ENCODE data around the gene EML6. TPM values are rescaled to one million over a fixed set of nuclear protein-coding genes. Genes with fewer than 3 reads are reported as not detected.
A peak's percentile ranks its signal among the peaks of the same experiment; 100 is the strongest.

Gene EML6
- polyA plus RNA-seq, 2 of the 4 experiments (the other 2 are of a cell fraction), result 1.4 to 1.5 TPM

DNA sequence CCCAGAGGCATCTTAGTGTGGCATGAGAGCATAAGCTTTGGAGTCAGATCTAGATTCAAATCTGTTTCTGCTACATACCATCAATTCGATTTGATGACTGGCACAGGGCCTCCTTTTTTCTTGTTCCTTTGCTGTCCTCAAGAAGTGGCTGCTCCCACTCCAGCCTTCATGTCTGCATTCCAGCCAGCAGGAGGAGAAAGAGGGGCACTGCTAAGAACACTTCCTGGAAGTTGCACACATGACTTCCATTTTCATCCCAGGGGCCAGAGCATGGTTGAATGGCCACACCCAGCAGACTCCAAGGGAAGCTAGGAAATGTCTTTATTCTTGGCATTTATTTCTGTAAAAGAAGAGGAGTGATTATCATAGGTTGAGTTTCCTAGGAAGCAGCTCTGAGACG lies 50.4 kb downstream of the EML6 start:
- no peak overlapping the region for H3K4me2 ChIP-seq
- H3K9me3 ChIP-seq, result peaks cover 16% of the 10 kb centered on the region; the same call in 2 of the 3 replicates
- H3K27ac ChIP-seq, result no peak overlapping the region
- H3K4me1 ChIP-seq, result peaks cover 12% of the 10 kb centered on the region; the same call in 2 of the 3 replicates
- FAIRE-seq (no peak), ATAC-seq (peak; percentile 69 to 91; a peak in 4 of 6 replicates), DNase-seq (ENCODE audit: low read depth in 1 of 2, low spot score in 1 of 2) (peak in 1 of 2 experiments; percentile 61)
- H3K4me3 ChIP-seq, result no peak overlapping the region
- ChIA-PET POLR2A (no interaction called here), CTCF (interaction anchor here (0.9 to 1.7 kb wide), 3 partner anchors 10 to 65 kb away, joined by 3 to 7 read pairs (median 5); no protein-coding TSS in a partner anchor)
- TF ChIP-seq, protein P1, sequence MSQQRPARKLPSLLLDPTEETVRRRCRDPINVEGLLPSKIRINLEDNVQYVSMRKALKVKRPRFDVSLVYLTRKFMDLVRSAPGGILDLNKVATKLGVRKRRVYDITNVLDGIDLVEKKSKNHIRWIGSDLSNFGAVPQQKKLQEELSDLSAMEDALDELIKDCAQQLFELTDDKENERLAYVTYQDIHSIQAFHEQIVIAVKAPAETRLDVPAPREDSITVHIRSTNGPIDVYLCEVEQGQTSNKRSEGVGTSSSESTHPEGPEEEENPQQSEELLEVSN (IDR thresholded peaks at IDR 0.05; ENCODE audit: borderline replicate concordance, low read depth), result no peak
- TF ChIP-seq RAD21 (conservative IDR thresholded peaks at IDR 0.05 in 1 of 2, IDR thresholded peaks at IDR 0.05 in 1 of 2), result 0 out of 5 replicates have a peak, but pooled peaks of 1 of the 2 experiments have one; percentile 10
- WGBS (ENCODE audit: missing lambda C conversion rate), result 44% methylated on average over 2 of the region's 2 CpGs

DNA sequence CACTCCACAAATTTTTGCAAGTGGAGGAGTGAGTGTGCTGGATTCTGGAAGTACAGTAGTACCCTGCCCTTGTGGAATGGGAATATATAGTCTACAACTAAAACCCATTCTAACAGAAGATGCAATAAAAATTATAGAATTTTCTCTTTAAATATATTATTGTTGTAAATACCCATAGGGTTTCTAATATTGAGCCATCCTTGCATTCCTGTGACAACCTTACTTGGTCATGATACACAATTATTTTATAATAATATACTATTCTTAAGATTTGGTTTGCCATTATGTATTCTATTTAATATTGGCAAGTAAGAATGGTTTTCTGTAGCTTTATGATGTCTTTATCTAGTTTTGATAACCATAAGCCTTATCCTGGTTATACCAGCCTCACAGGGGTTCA lies 52.2 kb downstream of the EML6 start:
- FAIRE-seq, result no peak
- no peak overlapping the region for H3K27ac ChIP-seq
- H3K9me3 ChIP-seq, result peaks cover 16% of the 10 kb centered on the region; the same call in 2 of the 3 replicates
- ChIA-PET CTCF (interaction anchor here (0.8 kb wide), 1 partner anchor 52 kb away, joined by 3 read pairs; no protein-coding TSS in a partner anchor), POLR2A (no interaction called here)
- no peak overlapping the region for H3K4me2 ChIP-seq
- no peak for ATAC-seq
- no peak overlapping the region for H3K4me3 ChIP-seq
- TF ChIP-seq EHF (CRISPR knock-in tag; IDR thresholded peaks at IDR 0.05) (no peak), TP53 (CRISPR knock-in tag; IDR thresholded peaks at IDR 0.05) (no peak), RARB (CRISPR knock-in tag; IDR thresholded peaks at IDR 0.05) (no peak), EHMT2 (IDR thresholded peaks at IDR 0.05; ENCODE audit: low read depth) (no peak), CHD4 (IDR thresholded peaks at IDR 0.05; ENCODE audit: borderline replicate concordance) (no peak), ZC3H11A (IDR thresholded peaks at IDR 0.05) (no peak), HDAC2 (IDR thresholded peaks at IDR 0.05) (no peak), POLR2AphosphoS2 (conservative IDR thresholded peaks at IDR 0.05; ENCODE audit: low read length) (no peak)
- TF ChIP-seq, protein P2, sequence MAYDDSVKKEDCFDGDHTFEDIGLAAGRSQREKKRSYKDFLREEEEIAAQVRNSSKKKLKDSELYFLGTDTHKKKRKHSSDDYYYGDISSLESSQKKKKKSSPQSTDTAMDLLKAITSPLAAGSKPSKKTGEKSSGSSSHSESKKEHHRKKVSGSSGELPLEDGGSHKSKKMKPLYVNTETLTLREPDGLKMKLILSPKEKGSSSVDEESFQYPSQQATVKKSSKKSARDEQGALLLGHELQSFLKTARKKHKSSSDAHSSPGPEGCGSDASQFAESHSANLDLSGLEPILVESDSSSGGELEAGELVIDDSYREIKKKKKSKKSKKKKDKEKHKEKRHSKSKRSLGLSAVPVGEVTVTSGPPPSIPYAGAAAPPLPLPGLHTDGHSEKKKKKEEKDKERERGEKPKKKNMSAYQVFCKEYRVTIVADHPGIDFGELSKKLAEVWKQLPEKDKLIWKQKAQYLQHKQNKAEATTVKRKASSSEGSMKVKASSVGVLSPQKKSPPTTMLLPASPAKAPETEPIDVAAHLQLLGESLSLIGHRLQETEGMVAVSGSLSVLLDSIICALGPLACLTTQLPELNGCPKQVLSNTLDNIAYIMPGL (CRISPR knock-in tag; IDR thresholded peaks at IDR 0.05; ENCODE audit: borderline replicate concordance), result no peak
- peaks cover 12% of the 10 kb centered on the region; the same call in 2 of the 3 replicates for H3K4me1 ChIP-seq
- DNase-seq (ENCODE audit: low read depth in 1 of 2, low spot score in 1 of 2), result peak in 1 of 2 experiments; percentile 28

DNA sequence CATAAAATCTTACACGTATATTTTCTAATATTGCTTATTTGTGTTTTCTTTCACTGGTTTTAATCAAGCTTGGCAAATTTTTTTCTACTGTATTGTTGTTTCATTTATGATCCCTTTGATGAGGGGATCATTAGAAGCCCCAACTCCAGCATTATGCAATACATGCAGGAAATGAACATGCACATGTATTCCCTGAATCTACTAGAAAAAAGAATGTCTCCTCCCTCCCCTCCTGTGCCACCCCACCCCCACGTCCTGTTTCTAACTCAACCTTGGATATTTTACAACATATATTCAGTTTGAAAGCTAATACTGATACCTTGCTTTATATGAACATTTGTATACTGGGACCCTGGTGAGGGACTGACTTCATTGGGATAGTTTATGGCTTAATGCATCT lies 53.0 kb downstream of the EML6 start:
- WGBS (ENCODE audit: missing lambda C conversion rate), result 27% methylated on average over 2 of the region's 2 CpGs
- peaks cover 8% of the 10 kb centered on the region; the same call in 2 of the 3 replicates for H3K4me1 ChIP-seq
- H3K4me3 ChIP-seq, result no peak overlapping the region
- H3K9me3 ChIP-seq, result peaks cover 16% of the 10 kb centered on the region; the same call in 2 of the 3 replicates
- DNase-seq (ENCODE audit: low read depth in 1 of 2, low spot score in 1 of 2) (no peak), ATAC-seq (no peak), FAIRE-seq (no peak)
- no peak overlapping the region for H3K4me2 ChIP-seq
- ChIA-PET CTCF (interaction anchor here (0.8 kb wide), 1 partner anchor 52 kb away, joined by 3 read pairs; no protein-coding TSS in a partner anchor), POLR2A (no interaction called here)
- TF ChIP-seq, protein P3, sequence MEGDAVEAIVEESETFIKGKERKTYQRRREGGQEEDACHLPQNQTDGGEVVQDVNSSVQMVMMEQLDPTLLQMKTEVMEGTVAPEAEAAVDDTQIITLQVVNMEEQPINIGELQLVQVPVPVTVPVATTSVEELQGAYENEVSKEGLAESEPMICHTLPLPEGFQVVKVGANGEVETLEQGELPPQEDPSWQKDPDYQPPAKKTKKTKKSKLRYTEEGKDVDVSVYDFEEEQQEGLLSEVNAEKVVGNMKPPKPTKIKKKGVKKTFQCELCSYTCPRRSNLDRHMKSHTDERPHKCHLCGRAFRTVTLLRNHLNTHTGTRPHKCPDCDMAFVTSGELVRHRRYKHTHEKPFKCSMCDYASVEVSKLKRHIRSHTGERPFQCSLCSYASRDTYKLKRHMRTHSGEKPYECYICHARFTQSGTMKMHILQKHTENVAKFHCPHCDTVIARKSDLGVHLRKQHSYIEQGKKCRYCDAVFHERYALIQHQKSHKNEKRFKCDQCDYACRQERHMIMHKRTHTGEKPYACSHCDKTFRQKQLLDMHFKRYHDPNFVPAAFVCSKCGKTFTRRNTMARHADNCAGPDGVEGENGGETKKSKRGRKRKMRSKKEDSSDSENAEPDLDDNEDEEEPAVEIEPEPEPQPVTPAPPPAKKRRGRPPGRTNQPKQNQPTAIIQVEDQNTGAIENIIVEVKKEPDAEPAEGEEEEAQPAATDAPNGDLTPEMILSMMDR (IDR thresholded peaks at IDR 0.05), result no peak
- TF ChIP-seq, protein P4, sequence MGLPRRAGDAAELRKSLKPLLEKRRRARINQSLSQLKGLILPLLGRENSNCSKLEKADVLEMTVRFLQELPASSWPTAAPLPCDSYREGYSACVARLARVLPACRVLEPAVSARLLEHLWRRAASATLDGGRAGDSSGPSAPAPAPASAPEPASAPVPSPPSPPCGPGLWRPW (IDR thresholded peaks at IDR 0.05), result no peak
- TF ChIP-seq CHD2 (IDR thresholded peaks at IDR 0.05; ENCODE audit: low read length, partially characterized antibody), result no peak
- no peak for TF ChIP-seq ZNF302 (CRISPR knock-in tag; IDR thresholded peaks at IDR 0.05)
- H3K27ac ChIP-seq, result no peak overlapping the region

All from A549 (cell line).